Hematopoietic multipotent progenitor cell (in vitro differentiated cells): ENCODE data around the gene UCK2. TPM values are rescaled to one million over a fixed set of nuclear protein-coding genes. Genes with fewer than 3 reads are reported as not detected.
"Not testable (repeated sequence)": the region's sequence is repeated elsewhere in the genome, so short reads cannot be mapped to it uniquely, and the experiment has no call there.

ENCODE experiments used
- DNase-seq, 3 donors: peaks; one replicate each; pipeline ENCODE4 v3.0.0-alpha.2; 2011 to 2015; ENCODE audit warnings: low read depth in 2 of 3, low spot score in 2 of 3
- total RNA-seq: library from RNA; depleted of rRNA; stranded (reverse); fragments of >200 nt; gene quantifications from one replicate; pipeline ENCODE4 v1.2.3, GENCODE V29; 2012

Gene UCK2
- total RNA-seq: 43.9 TPM

DNA sequence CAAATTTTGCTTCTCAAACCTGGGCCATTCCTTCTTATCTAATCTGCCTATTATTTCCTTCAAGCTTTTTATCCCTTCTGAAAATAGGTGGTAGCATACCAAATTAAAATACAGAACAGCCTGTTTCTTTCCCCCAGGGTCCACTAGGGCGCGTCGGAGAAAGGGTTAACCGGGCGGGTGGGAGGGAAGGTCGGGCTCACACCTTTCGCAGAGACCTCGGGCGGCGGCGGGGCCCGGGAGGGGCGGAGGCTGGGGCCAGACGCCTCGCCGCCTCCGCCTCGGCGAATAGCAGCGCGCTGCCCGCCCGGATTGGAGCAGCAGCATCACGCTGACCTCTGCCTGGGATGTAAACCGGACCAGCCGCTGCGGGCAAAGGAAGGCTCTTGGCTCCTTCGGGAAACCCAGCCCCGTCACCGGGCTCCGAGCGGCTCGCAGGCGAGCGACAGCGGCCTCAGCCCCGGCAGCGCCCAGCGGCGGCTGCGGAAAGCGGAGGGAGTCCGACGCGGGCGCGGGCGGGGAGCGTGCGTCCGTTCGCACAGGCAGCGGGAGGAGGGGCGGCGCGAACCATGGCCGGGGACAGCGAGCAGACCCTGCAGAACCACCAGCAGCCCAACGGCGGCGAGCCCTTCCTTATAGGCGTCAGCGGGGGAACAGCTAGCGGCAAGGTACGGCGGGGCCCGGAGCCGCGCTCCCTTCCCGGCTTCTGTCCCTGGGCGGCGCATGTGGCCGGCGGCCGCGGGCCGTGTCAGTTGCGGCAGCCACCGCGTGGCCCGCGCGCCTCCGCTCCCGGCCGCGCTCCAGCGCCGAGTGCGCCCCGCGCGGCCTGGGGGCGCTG is at the start of gene UCK2:
Gene UCK2 (plus strand): TSS at position 347 of the 835 bp plus-strand sequence. CDS start 220 bp downstream, at position 567.
- DNase-seq: peak; percentile 24 to 81 (median 77)

DNA sequence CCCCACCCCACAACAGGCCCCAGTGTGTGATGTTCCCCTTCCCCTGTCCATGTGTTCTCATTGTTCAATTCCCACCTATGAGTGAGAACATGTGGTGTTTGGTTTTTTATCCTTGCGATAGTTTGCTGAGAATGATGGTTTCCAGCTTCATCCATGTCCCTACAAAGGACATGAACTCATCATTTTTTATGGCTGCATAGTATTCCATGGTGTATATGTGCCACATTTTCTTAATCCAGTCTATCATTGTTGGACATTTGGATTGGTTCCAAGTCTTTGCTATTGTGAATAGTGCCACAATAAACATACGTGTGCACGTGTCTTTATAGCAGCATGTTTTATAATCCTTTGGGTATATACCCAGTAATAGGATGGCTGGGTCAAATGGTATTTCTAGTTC is 49.2 kb upstream of the UCK2 start:
- not testable (repeated sequence) for DNase-seq

DNA sequence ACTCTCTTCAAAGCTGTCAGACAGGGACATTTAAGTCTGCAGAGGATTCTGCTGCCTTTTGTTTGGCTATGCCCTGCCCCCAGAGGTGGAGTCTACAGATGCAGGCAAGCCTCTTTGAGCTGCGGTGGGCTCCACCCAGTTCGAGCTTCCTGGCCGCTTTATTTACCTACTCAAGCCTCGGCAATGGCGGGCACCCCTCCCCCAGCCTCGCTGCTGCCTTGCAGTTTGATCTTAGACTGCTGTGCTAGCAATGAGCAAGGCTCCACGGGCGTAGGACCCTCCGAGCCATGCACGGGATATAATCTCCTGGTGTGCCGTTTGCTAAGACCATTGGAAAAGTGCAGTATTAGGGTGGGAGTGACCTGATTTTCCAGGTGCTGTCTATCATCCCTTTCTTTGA is 43.9 kb upstream of the UCK2 start:
- not testable (repeated sequence) for DNase-seq

DNA sequence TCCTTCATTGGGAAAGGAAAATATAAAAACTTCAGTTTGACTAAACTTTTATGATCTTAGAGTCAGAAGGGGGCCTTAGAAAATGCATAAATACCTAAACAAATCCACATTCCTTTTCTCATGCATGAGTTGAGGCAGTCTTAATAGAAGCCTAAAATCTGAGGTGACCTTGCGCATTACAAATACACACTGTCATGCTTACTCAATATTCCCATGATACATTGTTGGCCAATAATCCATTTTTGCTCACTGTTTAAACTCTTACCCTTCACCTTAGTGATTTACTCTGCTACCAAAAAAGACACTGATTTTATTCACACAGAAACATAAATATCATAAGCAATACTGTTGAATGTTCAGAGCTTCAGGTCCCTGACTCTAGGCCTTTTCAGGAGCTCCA is 39.7 kb upstream of the UCK2 start:
- DNase-seq: no peak

DNA sequence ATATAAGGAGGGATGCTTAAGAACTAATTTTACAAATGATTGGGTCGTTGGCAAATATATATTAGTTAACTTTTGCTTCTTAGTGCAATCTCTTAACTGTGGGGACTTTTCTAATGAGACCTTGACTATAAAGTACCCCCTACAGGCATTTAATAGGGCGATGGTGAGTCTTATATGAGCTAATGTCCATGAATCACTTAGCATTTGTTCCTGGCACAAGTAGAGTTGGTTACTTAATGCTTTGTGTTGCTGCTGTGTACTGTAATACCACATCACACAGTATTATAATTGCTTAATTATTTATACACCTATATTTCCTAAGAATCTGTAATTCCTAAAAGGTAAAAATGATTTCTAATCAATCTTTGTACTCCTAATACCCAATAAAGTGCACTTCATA is 33.5 kb upstream of the UCK2 start:
- no peak for DNase-seq

- DNase-seq: no peak
Observed at GRCh38 chr1:165795894-165796293, 31.5 kb upstream of the UCK2 start.

DNA sequence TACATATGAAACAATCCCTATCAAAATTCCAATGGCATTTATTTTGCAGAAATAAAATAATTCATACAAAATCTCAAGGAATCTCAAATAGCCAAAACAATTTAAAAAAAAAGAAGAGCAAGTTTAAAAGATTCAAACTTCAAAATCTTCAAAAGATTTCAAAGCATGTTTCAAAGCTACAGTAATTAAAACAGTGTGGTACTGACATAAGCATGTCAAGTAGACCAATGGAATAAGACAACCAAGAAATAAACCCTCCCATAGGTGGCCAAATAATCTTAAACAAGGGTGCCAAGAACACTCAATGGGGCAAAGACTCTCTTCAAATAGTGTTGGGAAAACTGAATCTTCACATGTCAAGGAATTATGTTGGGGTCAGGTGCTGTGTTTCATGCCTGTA is 28.0 kb upstream of the UCK2 start:
- DNase-seq: no peak

- not testable (repeated sequence) for DNase-seq
Observed at GRCh38 chr1:165804513-165804912, 22.9 kb upstream of the UCK2 start.

- DNase-seq: no peak
Observed at GRCh38 chr1:165807613-165808012, 19.8 kb upstream of the UCK2 start.

DNA sequence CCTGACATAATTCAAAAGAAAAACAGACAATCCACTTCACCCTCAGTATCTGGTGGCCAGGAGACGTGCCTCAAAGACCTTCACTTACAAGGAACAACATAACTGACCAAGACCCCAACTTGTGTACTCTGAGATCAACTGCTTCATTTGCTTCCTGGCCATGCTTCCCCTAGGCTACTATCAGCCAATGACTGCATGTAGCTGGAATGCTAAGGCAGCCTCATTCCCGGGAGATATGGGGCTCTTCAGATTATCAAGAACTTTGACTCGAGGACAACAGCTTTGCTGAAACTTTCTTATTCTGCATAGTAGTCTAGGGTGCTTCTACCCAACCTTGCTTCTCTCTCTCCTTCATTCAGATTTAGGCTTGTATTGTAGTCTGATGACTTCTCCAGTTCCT is 11.7 kb upstream of the UCK2 start:
- no peak for DNase-seq

- DNase-seq: no peak
Observed at GRCh38 chr1:165816157-165816556, 11.3 kb upstream of the UCK2 start.

- DNase-seq: no peak
Observed at GRCh38 chr1:165816826-165817497, 10.5 kb upstream of the UCK2 start.

DNA sequence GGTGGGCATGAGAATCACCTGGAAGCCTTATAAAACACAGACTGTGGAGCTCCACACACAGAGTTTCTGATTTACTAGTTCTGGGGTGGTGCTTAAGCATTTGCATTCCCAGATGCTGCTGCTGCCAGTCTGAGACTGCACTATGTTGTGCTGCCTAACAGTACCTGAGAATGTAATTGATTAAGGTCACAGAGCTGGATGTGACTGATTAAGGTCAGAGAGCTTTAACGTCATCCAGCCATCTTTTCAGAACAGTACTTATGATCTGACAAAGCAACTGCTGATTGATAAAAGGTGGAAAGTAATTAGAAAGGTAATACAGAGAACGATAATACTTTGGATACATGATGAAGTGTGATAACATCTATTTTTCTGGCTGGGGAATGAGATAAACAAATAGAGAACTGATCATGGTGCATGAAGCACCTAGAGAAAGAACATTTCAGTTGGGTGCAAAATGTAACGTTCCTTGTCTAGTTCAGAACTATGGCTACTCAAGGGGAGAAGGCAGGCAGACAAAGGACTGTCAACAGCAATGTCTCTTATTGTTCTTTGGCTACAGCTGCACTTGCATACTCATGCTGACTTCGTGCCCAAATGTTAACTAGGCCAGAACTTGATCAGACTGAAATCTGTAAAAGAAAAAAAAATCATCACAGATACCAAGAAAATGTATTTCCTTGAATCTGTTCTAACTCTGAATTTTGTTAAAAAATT is 3.7 kb upstream of the UCK2 start:
- DNase-seq: no peak

GRCh38 chr1:165824269-165824643 is 3.2 kb upstream of the UCK2 start:
- no peak for DNase-seq

DNA sequence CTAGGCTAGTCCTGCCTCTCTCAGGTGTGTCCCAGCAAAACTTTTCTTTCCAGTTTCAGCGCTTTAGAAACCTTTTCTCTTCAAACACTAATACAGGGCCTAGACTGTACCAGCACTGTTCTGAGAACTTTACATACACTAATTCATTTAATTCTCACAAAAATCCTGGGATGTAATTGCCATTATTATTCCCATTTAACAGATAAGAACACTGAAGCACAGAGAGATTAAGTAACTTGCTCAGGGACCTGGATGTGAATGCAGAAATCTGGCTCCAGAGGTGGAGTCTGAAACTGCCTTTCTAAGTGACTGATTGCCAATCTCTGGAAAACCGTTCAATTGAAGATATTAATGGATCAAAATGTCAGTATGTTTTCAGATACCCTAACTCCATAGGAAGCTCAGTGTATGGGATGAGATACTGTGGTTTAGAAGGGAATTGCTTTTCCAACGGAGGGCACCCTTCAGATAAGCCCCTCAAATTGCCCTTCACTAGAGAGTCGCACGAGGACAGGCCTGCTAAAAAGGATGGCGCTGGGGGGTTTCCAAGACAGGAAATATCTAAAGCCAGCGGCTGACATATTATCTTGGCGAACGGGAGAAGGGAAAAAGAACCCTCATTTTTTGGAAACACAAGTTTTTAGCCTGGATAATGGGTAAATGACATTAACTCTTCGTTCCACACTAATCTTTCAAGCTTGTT is 698 bp upstream of the UCK2 start:
- DNase-seq: no peak

GRCh38 chr1:165828103-165828668 is 772 bp downstream of the UCK2 start:
- DNase-seq: peak in 1 of 3 donors; percentile 16

GRCh38 chr1:165828669-165829329 is 1.4 kb downstream of the UCK2 start:
- DNase-seq: peak in 1 of 3 donors; percentile 17

- DNase-seq: no peak
Observed at GRCh38 chr1:165829888-165830287, 2.5 kb downstream of the UCK2 start.

DNA sequence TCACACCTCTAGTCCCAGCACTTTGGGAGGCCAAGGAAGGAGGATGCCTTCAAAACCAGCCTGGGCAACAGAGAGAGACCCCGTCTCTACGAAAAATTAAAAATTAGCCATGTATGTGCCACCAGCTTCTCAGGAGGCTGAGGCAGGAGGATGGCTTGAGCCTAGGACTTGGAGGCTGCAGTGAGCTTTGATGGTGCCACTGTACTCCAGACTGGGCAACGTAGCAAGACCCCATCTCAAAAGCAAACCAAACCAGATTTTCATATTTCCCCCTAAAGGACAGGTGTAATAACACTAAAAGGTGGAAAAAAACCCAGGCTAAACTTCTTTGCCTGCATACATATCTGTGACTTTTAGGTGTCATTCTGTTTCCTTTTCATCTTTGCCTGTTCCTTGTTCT is 3.7 kb downstream of the UCK2 start:
- DNase-seq: no peak

- no peak for DNase-seq
Observed at GRCh38 chr1:165832902-165833301, 5.5 kb downstream of the UCK2 start.
